ENCODE measurements around the gene TMEM203.

- TF ChIP-seq, protein P1, sequence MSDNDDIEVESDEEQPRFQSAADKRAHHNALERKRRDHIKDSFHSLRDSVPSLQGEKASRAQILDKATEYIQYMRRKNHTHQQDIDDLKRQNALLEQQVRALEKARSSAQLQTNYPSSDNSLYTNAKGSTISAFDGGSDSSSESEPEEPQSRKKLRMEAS (CRISPR knock-in tag; IDR thresholded peaks at IDR 0.05), result no peak
- TF ChIP-seq, protein P2, sequence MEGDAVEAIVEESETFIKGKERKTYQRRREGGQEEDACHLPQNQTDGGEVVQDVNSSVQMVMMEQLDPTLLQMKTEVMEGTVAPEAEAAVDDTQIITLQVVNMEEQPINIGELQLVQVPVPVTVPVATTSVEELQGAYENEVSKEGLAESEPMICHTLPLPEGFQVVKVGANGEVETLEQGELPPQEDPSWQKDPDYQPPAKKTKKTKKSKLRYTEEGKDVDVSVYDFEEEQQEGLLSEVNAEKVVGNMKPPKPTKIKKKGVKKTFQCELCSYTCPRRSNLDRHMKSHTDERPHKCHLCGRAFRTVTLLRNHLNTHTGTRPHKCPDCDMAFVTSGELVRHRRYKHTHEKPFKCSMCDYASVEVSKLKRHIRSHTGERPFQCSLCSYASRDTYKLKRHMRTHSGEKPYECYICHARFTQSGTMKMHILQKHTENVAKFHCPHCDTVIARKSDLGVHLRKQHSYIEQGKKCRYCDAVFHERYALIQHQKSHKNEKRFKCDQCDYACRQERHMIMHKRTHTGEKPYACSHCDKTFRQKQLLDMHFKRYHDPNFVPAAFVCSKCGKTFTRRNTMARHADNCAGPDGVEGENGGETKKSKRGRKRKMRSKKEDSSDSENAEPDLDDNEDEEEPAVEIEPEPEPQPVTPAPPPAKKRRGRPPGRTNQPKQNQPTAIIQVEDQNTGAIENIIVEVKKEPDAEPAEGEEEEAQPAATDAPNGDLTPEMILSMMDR (IDR thresholded peaks at IDR 0.05), result no peak
- no peak for TF ChIP-seq ZBTB43 (CRISPR knock-in tag; IDR thresholded peaks at IDR 0.05)
- no peak for TF ChIP-seq NFYB (CRISPR knock-in tag; conservative IDR thresholded peaks at IDR 0.05; ENCODE audit: low read depth)
These were observed 36.9 kb downstream of the TMEM203 start for GRCh38 chr9:137168573-137168903.

Measured in WTC11 (cell line).